GM18519 (cell line): ENCODE measurements around the gene IER5L.

Experiments
- ATAC-seq: cut with Tn5 transposase; IDR thresholded peaks from one replicate; pipeline ENCODE4 v1.9.1; 2021; ENCODE audit warnings: mild to moderate bottlenecking, moderate library complexity; ENCODE audit not compliant: unreplicated experiment, low FRiP score

The IER5L gene

DNA sequence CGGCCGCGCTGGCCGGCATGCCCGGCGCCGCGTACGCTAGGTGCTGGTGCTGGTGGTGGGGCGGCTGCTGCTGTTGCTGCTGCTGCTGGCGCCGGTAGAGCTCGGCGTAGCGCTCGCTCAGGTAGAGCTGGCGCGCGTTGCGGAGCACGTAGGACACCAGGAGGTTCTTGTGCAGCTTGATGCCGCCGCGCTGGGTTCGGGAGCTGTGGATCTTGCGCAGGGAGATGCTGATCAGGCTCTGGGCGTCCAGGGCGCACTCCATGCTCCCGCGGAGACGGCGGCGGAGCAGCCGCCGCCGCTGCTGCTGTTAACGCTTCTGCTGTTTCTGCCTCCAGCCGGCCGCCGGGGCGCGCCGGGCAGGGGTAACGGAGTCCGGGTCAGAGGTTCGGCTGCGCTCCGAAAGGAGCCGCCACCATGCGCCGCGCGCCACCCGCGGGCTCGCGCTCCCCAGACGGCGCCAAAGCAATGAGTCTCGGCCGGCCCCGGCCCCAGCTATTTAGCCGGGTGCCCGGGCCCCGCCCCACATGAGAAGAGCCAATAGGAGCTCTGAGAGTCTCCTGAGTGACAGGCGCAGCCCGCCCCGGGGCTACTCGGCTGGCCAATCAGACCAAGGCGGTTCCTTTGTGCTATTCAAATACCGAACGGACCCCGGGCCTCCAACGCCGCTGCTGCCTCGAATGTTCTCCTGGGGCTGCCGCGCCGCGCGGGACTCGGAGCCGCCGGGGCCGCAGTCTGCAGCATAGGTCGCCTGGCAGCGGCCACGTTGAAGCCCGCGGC is at the start of gene IER5L:
TSS of gene IER5L (minus strand) at position 471 of the 777 bp plus-strand sequence. CDS start at position 262, 209 bp downstream.
- ATAC-seq: peak; percentile 75

- ATAC-seq: no peak
These were observed 49.8 kb upstream of the IER5L start for GRCh38 chr9:129227843-129228189.

DNA sequence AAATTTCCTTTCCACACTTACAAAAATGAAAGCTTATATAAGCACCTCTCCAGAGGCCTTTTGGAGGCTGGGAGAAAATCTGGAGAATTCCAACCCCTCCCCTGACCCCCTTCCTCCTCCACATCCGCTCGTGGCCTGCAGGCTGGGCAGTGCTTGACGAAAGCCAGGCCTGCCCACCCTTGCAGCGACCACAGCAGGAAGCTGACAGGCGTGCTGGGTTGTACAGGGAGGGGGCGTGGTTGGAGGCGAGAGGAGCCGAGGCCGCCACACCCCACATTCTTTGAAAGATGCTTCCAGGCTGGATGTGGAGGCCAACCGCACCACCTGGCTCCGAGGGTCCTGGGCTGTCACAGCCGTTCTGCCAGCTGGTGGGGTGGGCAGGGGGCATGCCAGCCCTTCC is 47.8 kb upstream of the IER5L start:
- ATAC-seq: no peak

DNA sequence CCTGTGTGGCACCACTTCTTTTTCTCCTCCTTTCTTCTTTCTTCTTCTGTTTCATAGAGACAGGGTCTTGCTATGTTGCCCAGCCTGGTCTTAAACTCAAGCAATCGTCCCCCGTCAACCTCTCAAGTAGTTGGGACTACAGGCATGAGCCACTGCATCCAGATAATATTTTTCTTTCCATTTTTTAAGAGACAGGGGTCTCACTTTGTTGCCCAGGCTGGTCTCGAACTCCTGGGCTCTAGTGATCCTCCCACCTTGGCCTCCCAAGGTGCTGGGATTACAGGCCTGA is 47.4 kb upstream of the IER5L start:
- no peak for ATAC-seq

DNA sequence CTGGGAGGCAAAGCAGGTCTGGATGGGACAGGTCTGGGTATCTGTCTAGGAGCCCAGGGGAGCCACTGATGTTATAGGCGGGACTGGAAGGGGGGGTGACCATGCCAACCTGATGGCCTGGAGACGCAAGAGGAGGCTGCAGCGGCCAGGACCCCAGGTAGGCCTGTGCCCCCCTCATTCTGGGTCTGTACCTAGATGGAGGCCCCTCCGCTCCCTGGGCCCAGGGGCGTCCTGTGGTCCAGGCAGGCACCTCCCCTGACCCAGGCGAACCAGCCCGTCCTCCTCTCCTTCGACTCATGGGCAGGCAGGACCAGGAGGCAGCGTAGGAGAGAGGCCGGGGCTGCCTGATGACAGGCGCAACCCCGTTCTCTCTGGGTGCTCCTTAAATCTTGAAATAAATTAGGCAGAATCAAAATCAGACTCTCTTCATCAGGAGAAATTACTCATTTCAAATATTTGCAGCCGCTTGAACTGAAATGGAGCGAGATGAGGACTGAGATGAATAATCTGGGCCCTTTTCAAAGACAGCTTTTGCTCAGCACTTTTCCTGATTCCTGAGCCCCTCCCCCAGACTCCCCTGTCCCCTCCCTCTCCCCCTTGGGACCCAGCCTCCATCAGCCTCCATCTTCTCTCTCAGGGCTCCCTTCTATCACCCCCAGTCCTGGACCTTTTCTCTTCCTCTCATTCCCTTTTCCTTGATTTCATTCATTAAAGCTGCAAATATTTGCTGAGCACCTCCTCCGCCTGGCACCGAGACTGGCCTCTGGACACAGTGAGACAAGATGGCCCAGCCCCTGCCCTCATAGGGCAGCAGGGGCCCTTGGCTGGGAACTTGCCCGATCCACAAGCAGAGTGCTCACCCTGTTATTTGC is 46.8 kb upstream of the IER5L start:
- ATAC-seq: no peak

- no peak for ATAC-seq
These were observed 45.6 kb upstream of the IER5L start for GRCh38 chr9:129223551-129224208.

- ATAC-seq: no peak
These were observed 44.8 kb upstream of the IER5L start for GRCh38 chr9:129222819-129223218.

- no peak for ATAC-seq
These were observed 44.0 kb upstream of the IER5L start for GRCh38 chr9:129221979-129222635.

DNA sequence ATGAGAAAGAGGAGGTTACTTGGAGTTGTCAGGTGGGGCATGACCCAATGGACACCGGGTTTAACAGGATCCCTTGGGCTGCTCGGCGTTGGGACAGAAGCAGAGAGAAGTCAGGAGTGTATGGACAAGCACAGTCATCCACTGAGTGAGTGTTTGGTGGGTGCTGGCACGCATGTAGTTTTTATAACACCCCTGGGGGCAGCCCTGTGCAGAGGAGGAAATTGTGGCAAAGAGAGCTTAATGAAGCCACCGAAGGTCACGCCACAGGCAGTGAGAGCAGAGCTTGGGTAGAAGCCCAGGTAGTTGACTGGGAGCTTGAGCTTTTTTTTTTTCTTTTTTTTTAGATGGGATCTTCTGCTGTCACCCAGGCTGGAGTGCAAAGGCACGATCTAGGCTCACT is 43.2 kb upstream of the IER5L start:
- ATAC-seq: no peak

GRCh38 chr9:129220771-129221170 is 42.7 kb upstream of the IER5L start:
- no peak for ATAC-seq

DNA sequence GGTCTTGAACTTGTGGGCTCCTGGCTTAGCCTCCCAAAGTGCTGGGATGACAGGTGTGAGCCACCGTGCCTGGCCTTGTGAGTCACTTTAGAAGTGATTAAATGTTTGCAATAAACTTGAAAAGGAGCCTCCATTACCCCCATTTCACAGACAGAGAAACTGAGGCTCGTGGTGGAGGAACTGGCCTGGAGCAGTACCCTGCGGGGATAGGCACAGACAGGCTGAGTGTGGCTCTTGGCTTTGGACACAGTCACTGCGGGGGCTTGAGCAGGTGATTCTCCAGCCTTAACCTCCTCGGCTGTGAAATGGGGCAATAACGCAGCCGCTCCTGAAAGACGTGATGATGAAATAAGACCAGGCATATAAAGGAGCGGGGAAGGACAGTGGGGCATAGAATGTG is 40.9 kb upstream of the IER5L start:
- no peak for ATAC-seq

- ATAC-seq: no peak
These were observed 40.2 kb upstream of the IER5L start for GRCh38 chr9:129218272-129218625.

DNA sequence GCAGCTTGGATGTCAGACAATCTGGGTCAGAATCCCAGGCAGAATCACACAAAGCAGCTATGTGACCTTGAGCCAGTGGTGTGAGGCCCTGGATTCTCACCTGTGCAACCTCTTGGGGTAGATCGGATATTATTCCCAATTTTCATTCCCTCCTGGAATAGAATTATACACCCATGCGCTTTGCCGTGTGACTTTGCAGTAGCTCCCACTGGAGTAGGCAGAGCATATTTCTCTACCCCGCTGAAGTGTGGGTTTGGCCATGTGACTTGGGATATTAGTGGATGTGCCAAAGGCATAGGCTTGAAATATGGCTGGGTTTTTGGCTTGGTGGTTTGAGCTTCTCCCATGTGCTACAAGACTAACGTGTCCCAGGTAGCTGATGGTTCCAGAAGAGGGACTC is 35.5 kb upstream of the IER5L start:
- ATAC-seq: no peak

DNA sequence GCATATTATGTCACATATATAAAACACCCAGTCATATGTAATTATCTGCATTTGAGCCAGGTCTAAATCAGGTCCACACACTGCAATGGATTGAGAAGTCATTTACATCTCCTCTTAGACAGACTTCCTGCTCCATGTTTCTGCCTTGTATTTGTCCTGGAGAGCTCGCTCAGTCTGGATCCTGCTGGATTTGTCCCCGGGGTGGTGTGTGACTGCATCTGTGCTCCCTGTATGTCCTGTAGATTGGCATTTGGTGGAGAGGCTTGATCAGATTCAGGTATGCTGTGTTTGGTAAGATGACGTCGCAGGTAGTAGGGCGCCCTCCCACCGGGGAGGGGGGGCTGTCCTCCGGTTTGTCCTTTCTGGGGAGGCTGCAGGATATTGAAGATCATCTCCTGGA is 33.6 kb upstream of the IER5L start:
- no peak for ATAC-seq

- no peak for ATAC-seq
These were observed 32.1 kb upstream of the IER5L start for GRCh38 chr9:129210125-129210524.

DNA sequence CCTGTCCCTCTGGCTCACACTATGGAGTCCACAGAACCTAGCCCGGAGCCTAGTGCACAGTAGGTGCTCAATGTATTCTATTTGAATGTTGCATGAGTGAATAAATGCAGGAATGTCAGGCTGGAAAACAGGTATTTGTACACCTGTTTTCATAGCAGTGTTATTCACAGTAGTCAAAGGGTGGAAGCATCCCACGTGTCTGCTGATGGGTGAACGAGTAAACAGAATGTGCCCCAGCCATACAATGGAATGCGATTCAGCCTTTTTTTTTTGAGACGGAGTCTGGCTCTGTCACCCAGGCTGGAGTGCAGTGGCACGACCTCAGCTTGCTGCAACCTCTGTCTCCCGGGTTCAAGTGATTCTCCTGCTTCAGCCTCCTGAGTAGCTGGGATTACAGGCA is 31.5 kb upstream of the IER5L start:
- no peak for ATAC-seq

GRCh38 chr9:129209109-129209508 is 31.0 kb upstream of the IER5L start:
- ATAC-seq: no peak

DNA sequence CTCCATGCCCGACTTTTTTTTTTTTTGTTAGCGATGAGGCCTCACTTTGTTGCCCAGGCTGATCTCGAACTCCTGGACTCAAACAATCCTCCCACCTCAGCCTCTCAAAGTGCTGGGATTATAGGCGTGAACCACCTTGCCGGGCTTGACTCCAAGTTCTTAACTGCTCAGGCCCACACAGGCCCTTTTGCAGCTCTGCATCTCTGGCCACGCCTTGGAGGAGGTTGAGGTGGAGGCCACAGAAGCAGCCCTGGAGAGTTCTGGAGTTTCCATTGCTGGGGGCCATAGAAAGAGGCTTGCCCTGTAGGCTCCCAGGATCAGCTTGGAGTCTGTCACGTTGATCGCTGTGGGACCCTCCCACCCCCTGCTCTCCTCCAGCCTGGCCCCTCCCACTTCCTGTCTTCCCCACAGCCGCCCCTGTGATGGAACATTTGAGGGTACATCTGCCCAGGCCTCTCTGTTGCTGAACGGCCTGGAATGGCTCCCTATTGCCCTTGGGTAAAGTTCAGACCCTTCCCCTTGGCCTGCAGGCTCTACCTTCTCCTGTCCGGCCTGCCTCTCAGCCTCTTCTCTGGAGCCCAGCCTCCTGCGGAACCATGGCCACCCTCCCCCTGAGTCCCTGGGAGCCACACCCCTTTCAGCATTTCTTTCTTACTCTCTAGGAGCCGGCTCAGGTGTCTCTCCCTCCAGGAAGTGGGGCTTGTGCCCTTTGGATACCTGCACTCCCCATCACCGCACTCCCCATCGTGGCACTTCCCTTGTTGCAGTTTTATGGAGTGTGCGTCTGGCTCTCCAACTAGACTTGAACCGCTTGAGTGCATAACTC is 30.4 kb upstream of the IER5L start:
- ATAC-seq: no peak

DNA sequence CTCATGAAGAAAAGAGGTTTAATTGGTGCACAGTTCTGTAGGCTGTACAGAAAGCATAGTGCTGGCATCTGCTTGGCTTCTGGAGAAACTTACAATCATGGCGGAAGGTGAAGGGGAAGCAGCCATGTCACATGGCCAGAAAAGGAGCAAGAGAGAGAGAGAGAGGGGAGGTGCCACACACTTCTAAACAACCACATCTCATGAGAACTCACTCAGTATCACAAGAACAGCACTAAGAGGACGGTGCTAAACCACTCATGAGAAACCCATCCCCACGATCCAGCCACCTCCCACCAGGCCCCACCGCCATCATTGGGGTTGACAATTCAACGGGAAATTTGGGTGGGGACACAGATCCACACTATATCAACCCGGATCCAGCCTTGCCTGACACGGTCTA is 28.8 kb upstream of the IER5L start:
- no peak for ATAC-seq

DNA sequence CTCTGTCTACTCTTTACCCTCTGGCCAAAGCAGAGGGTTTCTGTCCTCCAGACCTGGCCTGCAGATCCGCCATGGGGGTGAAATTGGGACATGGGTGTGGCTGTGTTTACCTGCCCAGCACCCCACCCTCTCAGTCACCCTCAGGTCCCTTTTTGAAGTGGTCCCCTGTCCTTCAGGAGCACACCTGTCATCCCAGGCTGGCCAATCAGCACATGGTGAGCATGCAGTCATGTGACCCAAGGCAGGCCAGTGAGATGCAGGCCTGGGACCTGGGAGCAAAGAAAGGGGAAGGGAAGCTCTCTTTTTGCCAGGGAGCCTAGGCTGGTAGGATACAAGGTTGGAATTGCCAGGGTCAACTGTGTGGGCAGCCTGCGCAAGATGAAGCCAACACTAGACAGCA is 28.3 kb upstream of the IER5L start:
- no peak for ATAC-seq
